Measurements from ENCODE around the gene KCNQ1OT1. TPM values are rescaled to one million over a fixed set of nuclear protein-coding genes. Genes with fewer than 3 reads are reported as not detected.

The KCNQ1OT1 gene
- polyA plus RNA-seq, 6 donors from 2014 or later: 0.08 to 0.28 (median 0.12) TPM

- Mint-ChIP-seq H3K4me3 (no peak overlapping the region), H3K4me1 (peaks cover 30 to 38% (median 33%) of the 10 kb centered on the region in 3 donors), H3K9me3 (peaks cover 0 to 3% (median 0%) of the 10 kb centered on the region in 7 donors), H3K27ac (no peak overlapping the region), H3K27me3 (no peaks in the 10 kb centered on the region), H3K36me3 (peaks cover 0 to 4% of the 10 kb centered on the region in 2 donors)
- DNase-seq (no peak), ATAC-seq (ENCODE audit: low read depth in 2 of 2) (no peak)
These were observed 20.6 kb downstream of the KCNQ1OT1 start for GRCh38 chr11:2679011-2679676.

- no peak overlapping the region for H3K4me3 Mint-ChIP-seq
- H3K27me3 Mint-ChIP-seq: no peaks in the 10 kb centered on the region
- ATAC-seq (ENCODE audit: low read depth in 2 of 2): no peak
- peaks cover 0 to 3% (median 0%) of the 10 kb centered on the region in 7 donors for H3K9me3 Mint-ChIP-seq
- peaks cover 0 to 4% of the 10 kb centered on the region in 2 donors for H3K36me3 Mint-ChIP-seq
- H3K27ac Mint-ChIP-seq: peak overlapping the region in 2 of 6 donors; percentile 38 to 74
- DNase-seq: no peak
- H3K4me1 Mint-ChIP-seq: peaks cover 30 to 40% (median 38%) of the 10 kb centered on the region in 3 donors
These were observed 21.4 kb downstream of the KCNQ1OT1 start for GRCh38 chr11:2678396-2678795.

- no peak for DNase-seq
- Mint-ChIP-seq H3K4me1 (peaks cover 29 to 40% (median 34%) of the 10 kb centered on the region in 3 donors), H3K9me3 (peaks cover 0 to 3% (median 0%) of the 10 kb centered on the region in 7 donors), H3K27ac (no peak overlapping the region), H3K27me3 (no peaks in the 10 kb centered on the region), H3K36me3 (peaks cover 0 to 4% of the 10 kb centered on the region in 2 donors), H3K4me3 (no peak overlapping the region)
- ATAC-seq (ENCODE audit: low read depth in 2 of 2): peak; percentile 61 to 65
These were observed 22.7 kb downstream of the KCNQ1OT1 start for GRCh38 chr11:2677127-2677526.

GRCh38 chr11:2675540-2675939 lies 24.3 kb downstream of the KCNQ1OT1 start:
- Mint-ChIP-seq H3K9me3 (peaks cover 0 to 3% (median 0%) of the 10 kb centered on the region in 7 donors), H3K27ac (no peak overlapping the region), H3K4me1 (peaks cover 20 to 33% (median 24%) of the 10 kb centered on the region in 3 donors), H3K27me3 (no peaks in the 10 kb centered on the region), H3K36me3 (peaks cover 0 to 4% of the 10 kb centered on the region in 2 donors), H3K4me3 (no peak overlapping the region)
- ATAC-seq (ENCODE audit: low read depth in 2 of 2) (no peak), DNase-seq (no peak)

GRCh38 chr11:2674658-2675131 lies 25.1 kb downstream of the KCNQ1OT1 start:
- ATAC-seq (ENCODE audit: low read depth in 2 of 2): no peak
- Mint-ChIP-seq H3K36me3 (peaks cover 4 to 6% of the 10 kb centered on the region in 2 donors), H3K9me3 (peaks cover 0 to 3% (median 0%) of the 10 kb centered on the region in 7 donors), H3K27ac (peak overlapping the region in 2 of 6 donors; percentile 41 to 44), H3K4me3 (no peak overlapping the region), H3K27me3 (no peaks in the 10 kb centered on the region), H3K4me1 (peaks cover 19 to 41% (median 31%) of the 10 kb centered on the region in 3 donors)
- no peak for DNase-seq

- H3K9me3 Mint-ChIP-seq: peaks cover 0 to 3% (median 0%) of the 10 kb centered on the region in 7 donors
- H3K27me3 Mint-ChIP-seq: no peaks in the 10 kb centered on the region
- H3K4me1 Mint-ChIP-seq: peaks cover 19 to 45% (median 31%) of the 10 kb centered on the region in 3 donors
- peaks cover 4 to 7% of the 10 kb centered on the region in 2 donors for H3K36me3 Mint-ChIP-seq
- ATAC-seq (ENCODE audit: low read depth in 2 of 2) (no peak), DNase-seq (no peak)
- H3K27ac Mint-ChIP-seq: peak overlapping the region in 2 of 6 donors; percentile 57 to 70
- H3K4me3 Mint-ChIP-seq: no peak overlapping the region
These were observed 25.8 kb downstream of the KCNQ1OT1 start for GRCh38 chr11:2673871-2674471.

DNA sequence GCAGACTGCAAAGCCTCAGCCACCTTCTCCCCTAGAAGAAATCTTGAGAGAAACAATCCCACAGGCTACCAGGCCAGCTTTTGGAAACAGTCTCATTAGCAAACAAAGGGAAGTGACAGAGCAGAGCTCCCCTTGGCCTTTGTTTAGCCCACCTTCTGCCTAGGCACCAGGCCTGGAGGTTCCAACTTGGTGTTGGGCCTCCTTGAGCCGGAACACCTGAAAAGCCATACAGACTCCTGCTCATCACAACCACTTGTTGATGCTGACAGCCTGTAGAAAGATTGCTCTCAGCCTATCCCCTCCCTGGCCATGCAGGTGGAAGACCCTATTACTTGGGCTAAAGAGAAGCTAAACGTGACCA lies 26.6 kb downstream of the KCNQ1OT1 start:
- H3K4me1 Mint-ChIP-seq: peaks cover 17 to 45% (median 31%) of the 10 kb centered on the region in 3 donors
- ATAC-seq (ENCODE audit: low read depth in 2 of 2) (no peak), DNase-seq (no peak)
- no peaks in the 10 kb centered on the region for H3K27me3 Mint-ChIP-seq
- H3K36me3 Mint-ChIP-seq: peaks cover 4 to 7% of the 10 kb centered on the region in 2 donors
- peak overlapping the region in 2 of 6 donors; percentile 59 to 87 for H3K27ac Mint-ChIP-seq
- H3K9me3 Mint-ChIP-seq: peaks cover 0 to 3% (median 0%) of the 10 kb centered on the region in 7 donors
- H3K4me3 Mint-ChIP-seq: no peak overlapping the region

- peaks cover 4 to 7% of the 10 kb centered on the region in 2 donors for H3K36me3 Mint-ChIP-seq
- no peaks in the 10 kb centered on the region for H3K27me3 Mint-ChIP-seq
- peaks cover 0 to 3% (median 0%) of the 10 kb centered on the region in 7 donors for H3K9me3 Mint-ChIP-seq
- H3K4me3 Mint-ChIP-seq: no peak overlapping the region
- DNase-seq (no peak), ATAC-seq (ENCODE audit: low read depth in 2 of 2) (no peak)
- peaks cover 17 to 45% (median 30%) of the 10 kb centered on the region in 3 donors for H3K4me1 Mint-ChIP-seq
- peak overlapping the region in 2 of 6 donors; percentile 17 to 74 for H3K27ac Mint-ChIP-seq
These were observed 27.1 kb downstream of the KCNQ1OT1 start for GRCh38 chr11:2672553-2673249.

DNA sequence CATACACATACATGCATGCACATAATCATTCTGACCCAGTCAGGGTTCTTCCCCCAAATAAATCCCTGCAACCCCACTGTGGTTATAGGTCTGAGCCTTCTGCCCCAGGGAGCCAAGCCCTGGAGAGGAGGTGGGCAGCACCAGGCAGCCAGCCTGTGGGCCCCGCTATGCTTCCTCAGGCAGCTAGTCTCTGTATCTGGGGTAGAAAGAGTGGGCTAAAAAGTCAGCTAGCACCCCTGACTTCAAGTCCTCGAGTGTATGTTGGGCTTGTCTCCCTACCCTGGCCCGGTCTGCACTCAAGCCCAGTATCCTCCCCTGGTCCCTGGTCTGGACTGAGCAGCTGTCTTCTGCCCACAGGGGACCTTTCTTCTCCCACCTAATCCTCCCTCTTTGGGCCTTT lies 28.0 kb downstream of the KCNQ1OT1 start:
- Mint-ChIP-seq H3K4me1 (peaks cover 14 to 39% (median 22%) of the 10 kb centered on the region in 3 donors), H3K27me3 (no peaks in the 10 kb centered on the region), H3K9me3 (peaks cover 0 to 1% (median 0%) of the 10 kb centered on the region in 7 donors), H3K27ac (peak overlapping the region in 1 of 6 donors; percentile 74), H3K36me3 (peaks cover 0 to 7% of the 10 kb centered on the region in 2 donors), H3K4me3 (no peak overlapping the region)
- no peak for ATAC-seq (ENCODE audit: low read depth in 2 of 2)
- no peak for DNase-seq

GRCh38 chr11:2670541-2671100 lies 29.2 kb downstream of the KCNQ1OT1 start:
- Mint-ChIP-seq H3K4me3 (no peak overlapping the region), H3K4me1 (peaks cover 6 to 30% (median 14%) of the 10 kb centered on the region in 3 donors), H3K36me3 (peaks cover 0 to 9% of the 10 kb centered on the region in 2 donors), H3K9me3 (peaks cover 0 to 1% (median 0%) of the 10 kb centered on the region in 7 donors), H3K27ac (peak overlapping the region in 2 of 6 donors; percentile 62 to 88), H3K27me3 (no peaks in the 10 kb centered on the region)
- DNase-seq: no peak
- ATAC-seq (ENCODE audit: low read depth in 2 of 2): no peak

- Mint-ChIP-seq H3K27ac (peak overlapping the region in 1 of 6 donors; percentile 88), H3K4me1 (peaks cover 3 to 30% (median 17%) of the 10 kb centered on the region in 3 donors), H3K36me3 (peaks cover 0 to 14% of the 10 kb centered on the region in 2 donors), H3K9me3 (peaks cover 0 to 1% (median 0%) of the 10 kb centered on the region in 7 donors), H3K4me3 (no peak overlapping the region), H3K27me3 (no peaks in the 10 kb centered on the region)
- ATAC-seq (ENCODE audit: low read depth in 2 of 2) (no peak), DNase-seq (no peak)
These were observed 29.9 kb downstream of the KCNQ1OT1 start for GRCh38 chr11:2669634-2670469.

- ATAC-seq (ENCODE audit: low read depth in 2 of 2) (no peak), DNase-seq (no peak)
- no peaks in the 10 kb centered on the region for H3K9me3 Mint-ChIP-seq
- H3K27ac Mint-ChIP-seq: no peak overlapping the region
- H3K27me3 Mint-ChIP-seq: no peaks in the 10 kb centered on the region
- H3K4me1 Mint-ChIP-seq: peaks cover 2 to 27% (median 17%) of the 10 kb centered on the region in 3 donors
- H3K36me3 Mint-ChIP-seq: peaks cover 0 to 14% of the 10 kb centered on the region in 2 donors
- no peak overlapping the region for H3K4me3 Mint-ChIP-seq
These were observed 30.9 kb downstream of the KCNQ1OT1 start for GRCh38 chr11:2668876-2669275.

All from naive B cell (primary cell).